Activated CD4-positive, alpha-beta T cell treated with anti-CD3 and anti-CD28 coated beads, Interleukin-2, amount 10 ng/mL, durations not matched to agents 7 days and 5 days (primary cell): ENCODE measurements around the gene LIF. TPM values are rescaled to one million over a fixed set of nuclear protein-coding genes. Genes with fewer than 3 reads are reported as not detected.
A peak's percentile ranks its signal among the peaks of the same experiment; 100 is the strongest.

Source experiments
- CTCF ChIA-PET: fragments of 350-600 bp; sonication (Branson Sonifier 250); formaldehyde crosslinking; loops from one replicate; lab custom pipeline; 2021; ENCODE audit warnings: antibody characterized with exemption; lab: Charles Lee
- POLR2A ChIA-PET: fragments of 350-600 bp; sonication (Branson Sonifier 250); formaldehyde crosslinking; loops from one replicate; lab custom pipeline; 2021; ENCODE audit warnings: antibody characterized with exemption; lab: Charles Lee
- DNase-seq: peaks from one replicate; pipeline ENCODE4 v3.0.0-alpha.2; 2020
- H3K27ac Mint-ChIP-seq: one replicate; pipeline ENCODE4 v1.8.0; 2021; ENCODE audit warnings: mild to moderate bottlenecking, moderate library complexity, mixed read lengths
- H3K27me3 Mint-ChIP-seq: one replicate; pipeline ENCODE4 v1.8.0; 2021; ENCODE audit warnings: mixed read lengths
- H3K36me3 Mint-ChIP-seq: one replicate; pipeline ENCODE4 v1.8.0; 2021; ENCODE audit warnings: low read depth, mixed read lengths
- H3K4me1 Mint-ChIP-seq: one replicate; pipeline ENCODE4 v1.8.0; 2021; ENCODE audit warnings: mixed read lengths
- H3K4me3 Mint-ChIP-seq: one replicate; pipeline ENCODE4 v1.8.0; 2021; ENCODE audit warnings: mild to moderate bottlenecking, moderate library complexity, mixed read lengths
- H3K9me3 Mint-ChIP-seq: one replicate; pipeline ENCODE4 v1.8.0; 2021; ENCODE audit warnings: mixed read lengths
- total RNA-seq, 2 experiments: library from RNA; stranded (reverse); gene quantifications; one replicate each; pipeline ENCODE4 v1.2.3, GENCODE V29; 2021

The LIF gene
- total RNA-seq, 2 experiments from 2014 or later = 102 to 103 TPM

DNA sequence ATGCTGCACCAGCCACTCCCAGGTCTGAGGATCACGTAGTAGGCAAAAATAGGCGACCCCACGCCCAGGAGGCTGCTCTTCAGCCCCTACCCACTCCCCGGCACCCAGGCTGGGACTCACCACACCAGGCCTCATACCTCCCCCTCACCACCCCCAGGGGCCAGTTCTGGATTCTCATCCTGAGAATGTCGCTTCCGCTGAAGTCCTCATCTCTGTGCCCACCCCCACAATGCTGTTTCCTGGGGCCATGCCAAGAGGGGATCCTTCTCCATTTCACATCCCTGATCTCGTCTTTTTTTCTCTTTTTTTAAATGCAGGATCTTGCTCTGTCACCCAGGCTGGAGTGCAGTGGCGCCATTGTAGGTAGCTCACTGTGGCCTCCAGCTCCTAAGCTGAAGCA, 21.8 kb upstream of the LIF start:
- H3K4me1 Mint-ChIP-seq = peaks cover 52% of the 10 kb centered on the region
- ChIA-PET POLR2A (no interaction called here), CTCF (interaction anchor here (0.9 to 2.4 kb wide), 7 partner anchors 12 to 134 kb away, joined by 4 to 13 read pairs (median 5); partner anchors contain the start of gene RNF215)
- H3K4me3 Mint-ChIP-seq = peak overlapping the region; percentile 99
- H3K27me3 Mint-ChIP-seq = no peaks in the 10 kb centered on the region
- H3K27ac Mint-ChIP-seq = peak overlapping the region; percentile 94
- H3K36me3 Mint-ChIP-seq = peaks cover 70% of the 10 kb centered on the region
- DNase-seq = no peak
- H3K9me3 Mint-ChIP-seq = no peaks in the 10 kb centered on the region

DNA sequence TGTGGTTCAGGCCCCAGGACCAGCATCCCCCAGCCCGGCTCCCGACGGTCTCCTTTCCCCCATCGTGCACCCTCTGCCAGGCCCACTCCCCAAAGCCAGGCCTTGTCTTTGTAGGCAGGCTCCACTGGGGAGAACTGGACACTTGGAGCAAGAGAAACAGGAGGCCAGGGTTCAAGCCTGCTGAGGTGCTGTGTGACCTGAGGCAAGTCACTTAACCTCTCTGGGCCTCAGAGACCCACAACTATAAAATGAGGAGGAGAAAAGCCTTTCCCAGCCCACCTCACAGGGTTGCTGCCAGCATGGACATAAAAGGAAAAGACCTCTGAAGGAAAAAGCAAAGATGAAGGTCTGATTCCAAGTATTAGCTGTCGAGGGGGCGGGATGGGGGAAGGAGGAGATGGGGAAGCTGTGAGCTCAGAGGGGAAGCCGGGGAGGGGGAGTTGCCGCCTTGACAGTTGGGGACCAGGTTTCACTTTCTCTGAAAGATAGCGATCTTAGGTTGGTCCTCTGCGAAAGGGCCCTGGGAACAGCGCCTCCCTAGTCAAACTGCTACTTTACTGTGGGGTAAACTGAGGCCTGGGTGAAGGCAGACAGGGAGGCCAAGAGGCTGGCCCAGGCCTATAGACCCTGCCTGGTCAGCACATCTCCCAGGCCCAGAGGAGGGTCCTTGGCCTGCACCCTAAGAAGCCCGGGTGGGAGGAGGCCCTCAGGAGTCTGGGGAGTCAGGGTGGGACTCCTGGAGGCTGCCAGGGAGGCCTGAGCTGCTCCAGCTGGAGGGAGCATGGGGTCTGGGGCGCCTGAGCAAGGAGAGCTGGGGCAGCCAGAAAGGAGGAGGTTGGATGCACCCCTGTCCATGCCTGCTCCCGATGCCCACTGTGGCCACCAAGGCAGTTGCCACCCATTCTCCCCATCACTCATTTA, 21.1 kb upstream of the LIF start:
- POLR2A ChIA-PET = interaction anchor here (0.7 to 0.9 kb wide), 2 partner anchors 12 to 59 kb away, joined by 3 read pairs; partner anchors contain the start of gene TBC1D10A
- DNase-seq = peak; percentile 82
- no peaks in the 10 kb centered on the region for H3K27me3 Mint-ChIP-seq
- H3K36me3 Mint-ChIP-seq = peaks cover 70% of the 10 kb centered on the region
- H3K9me3 Mint-ChIP-seq = no peaks in the 10 kb centered on the region
- H3K4me3 Mint-ChIP-seq = peak overlapping the region; percentile 99
- H3K4me1 Mint-ChIP-seq = peaks cover 52% of the 10 kb centered on the region
- peak overlapping the region; percentile 94 for H3K27ac Mint-ChIP-seq
- CTCF ChIA-PET = interaction anchor here (0.8 to 2.4 kb wide), 8 partner anchors 12 to 133 kb away, joined by 3 to 13 read pairs (median 4); partner anchors contain the start of gene RNF215

DNA sequence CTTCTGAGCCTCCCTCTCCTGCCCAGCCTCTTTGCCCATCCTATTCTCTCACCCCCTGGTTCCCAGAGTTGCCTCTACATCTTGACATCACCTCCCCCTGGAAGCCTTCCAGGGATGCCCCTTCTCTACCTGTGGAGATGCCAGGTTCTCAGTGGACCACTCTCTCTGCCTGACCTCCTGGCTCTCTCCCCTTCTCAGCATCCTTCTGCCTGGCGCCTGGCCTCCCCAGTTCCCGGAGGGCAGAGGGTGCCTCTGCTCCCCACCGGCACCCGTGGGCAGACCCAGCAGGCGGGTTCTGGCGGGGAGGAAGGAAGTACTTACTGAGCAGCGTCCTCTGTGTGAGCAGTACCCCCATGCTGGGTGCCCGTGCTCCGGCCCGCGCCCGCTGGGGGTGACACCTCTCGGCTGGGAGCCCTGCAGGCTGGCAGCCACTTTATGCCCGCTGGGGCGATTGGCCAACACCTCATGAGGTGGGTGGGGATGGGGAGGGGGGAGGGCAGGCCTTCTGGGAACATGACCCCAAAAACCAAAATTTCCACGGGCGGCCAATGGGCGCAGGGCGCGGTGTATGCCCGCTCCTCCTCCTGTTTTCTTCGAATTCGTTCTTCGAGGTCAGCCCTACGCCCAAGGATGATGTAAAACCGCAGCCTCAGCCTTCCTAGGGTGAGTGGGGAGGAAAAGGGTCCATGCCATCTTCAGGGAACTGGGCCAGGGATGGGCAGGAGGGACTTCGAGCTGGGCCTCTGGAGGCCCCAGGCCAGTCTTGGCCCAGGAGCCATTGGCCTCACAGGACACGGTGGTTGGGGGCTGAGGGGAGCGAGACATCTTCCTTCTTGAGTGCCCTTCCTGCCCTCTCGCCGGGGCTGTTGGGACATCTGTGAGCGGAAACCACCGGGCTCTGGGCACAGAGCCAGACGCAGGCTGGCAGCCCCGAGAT, 20.2 kb upstream of the LIF start, which contains the start of gene OSM:
Gene OSM, minus strand, starts transcription at position 407 of the 937 bp plus-strand sequence. Its CDS starts 52 bp downstream, at position 355.
- H3K4me1 Mint-ChIP-seq = peaks cover 58% of the 10 kb centered on the region
- peak within 1 kb of the TSS; percentile 99 for H3K4me3 Mint-ChIP-seq
- H3K27ac Mint-ChIP-seq = peak within 1 kb of the TSS; percentile 94
- CTCF ChIA-PET = interaction anchor here (0.7 to 2.4 kb wide), 6 partner anchors 11 to 121 kb away, joined by 3 to 13 read pairs (median 6); partner anchors contain the start of gene RNF215
- H3K27me3 Mint-ChIP-seq = no peaks in the 10 kb centered on the region
- peaks cover 74% of the 10 kb centered on the region for H3K36me3 Mint-ChIP-seq
- peak; percentile 81 for DNase-seq
- POLR2A ChIA-PET = interaction anchor here (0.9 to 1.0 kb wide), 2 partner anchors 17 to 60 kb away, joined by 3 read pairs; partner anchors contain the start of gene TBC1D10A
- H3K9me3 Mint-ChIP-seq = no peaks in the 10 kb centered on the region

- H3K4me1 Mint-ChIP-seq = peaks cover 60% of the 10 kb centered on the region
- CTCF ChIA-PET = interaction anchor here (0.7 kb wide), 1 partner anchor 22 kb away, joined by 3 read pairs; no protein-coding TSS in a partner anchor
- DNase-seq = peak; percentile 87
- no peaks in the 10 kb centered on the region for H3K9me3 Mint-ChIP-seq
- H3K36me3 Mint-ChIP-seq = peaks cover 67% of the 10 kb centered on the region
- POLR2A ChIA-PET = interaction anchor here (1.0 kb wide), 1 partner anchor 17 kb away, joined by 3 read pairs; no protein-coding TSS in a partner anchor
- peak overlapping the region; percentile 99 for H3K4me3 Mint-ChIP-seq
- no peaks in the 10 kb centered on the region for H3K27me3 Mint-ChIP-seq
- peak overlapping the region; percentile 94 for H3K27ac Mint-ChIP-seq
Observed at GRCh38 chr22:30265823-30266444, 19.4 kb upstream of the LIF start.

GRCh38 chr22:30265131-30265720, 18.7 kb upstream of the LIF start:
- CTCF ChIA-PET = interaction anchor here (1.0 to 2.8 kb wide), 4 partner anchors 23 to 161 kb away, joined by 3 to 31 read pairs (median 4); partner anchors contain the start of genes CASTOR1, MTFP1 and RNF215
- Mint-ChIP-seq H3K4me1 (peaks cover 61% of the 10 kb centered on the region), H3K27ac (peak overlapping the region; percentile 94), H3K36me3 (peaks cover 61% of the 10 kb centered on the region), H3K27me3 (no peaks in the 10 kb centered on the region), H3K9me3 (no peaks in the 10 kb centered on the region), H3K4me3 (peak overlapping the region; percentile 99)
- peak; percentile 7 for DNase-seq
- POLR2A ChIA-PET = interaction anchor here (0.6 kb wide), 1 partner anchor 73 kb away, joined by 4 read pairs; no protein-coding TSS in a partner anchor

DNA sequence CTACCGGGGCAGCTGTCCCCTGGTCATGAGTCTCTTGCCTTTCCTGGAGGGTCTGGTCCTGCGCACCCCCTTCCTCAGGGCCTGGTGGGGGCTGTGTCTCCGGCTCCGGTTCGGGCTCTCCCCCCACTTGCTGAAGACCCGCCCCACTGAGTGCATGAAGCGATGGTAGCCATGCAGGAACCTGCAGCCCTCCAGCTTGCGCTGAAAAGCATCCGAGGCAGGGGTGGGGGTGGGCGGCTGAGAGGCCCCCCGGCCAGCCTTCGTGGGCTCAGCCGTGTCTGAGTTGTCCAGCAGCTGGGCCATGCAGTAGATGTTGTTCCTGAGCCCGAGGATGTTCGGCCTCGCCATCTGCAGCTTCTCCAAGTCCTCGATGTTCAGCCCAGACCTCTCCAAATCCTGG, 17.3 kb upstream of the LIF start:
- Mint-ChIP-seq H3K4me3 (peak overlapping the region; percentile 99), H3K4me1 (peaks cover 62% of the 10 kb centered on the region), H3K27ac (peak overlapping the region; percentile 22), H3K27me3 (no peaks in the 10 kb centered on the region), H3K36me3 (peaks cover 49% of the 10 kb centered on the region), H3K9me3 (no peaks in the 10 kb centered on the region)
- ChIA-PET CTCF (interaction anchor here (0.6 to 2.8 kb wide), 19 partner anchors 9 to 172 kb away, joined by 3 to 31 read pairs (median 4); partner anchors contain the start of genes CASTOR1, RNF215 and TBC1D10A), POLR2A (no interaction called here)
- DNase-seq = no peak

DNA sequence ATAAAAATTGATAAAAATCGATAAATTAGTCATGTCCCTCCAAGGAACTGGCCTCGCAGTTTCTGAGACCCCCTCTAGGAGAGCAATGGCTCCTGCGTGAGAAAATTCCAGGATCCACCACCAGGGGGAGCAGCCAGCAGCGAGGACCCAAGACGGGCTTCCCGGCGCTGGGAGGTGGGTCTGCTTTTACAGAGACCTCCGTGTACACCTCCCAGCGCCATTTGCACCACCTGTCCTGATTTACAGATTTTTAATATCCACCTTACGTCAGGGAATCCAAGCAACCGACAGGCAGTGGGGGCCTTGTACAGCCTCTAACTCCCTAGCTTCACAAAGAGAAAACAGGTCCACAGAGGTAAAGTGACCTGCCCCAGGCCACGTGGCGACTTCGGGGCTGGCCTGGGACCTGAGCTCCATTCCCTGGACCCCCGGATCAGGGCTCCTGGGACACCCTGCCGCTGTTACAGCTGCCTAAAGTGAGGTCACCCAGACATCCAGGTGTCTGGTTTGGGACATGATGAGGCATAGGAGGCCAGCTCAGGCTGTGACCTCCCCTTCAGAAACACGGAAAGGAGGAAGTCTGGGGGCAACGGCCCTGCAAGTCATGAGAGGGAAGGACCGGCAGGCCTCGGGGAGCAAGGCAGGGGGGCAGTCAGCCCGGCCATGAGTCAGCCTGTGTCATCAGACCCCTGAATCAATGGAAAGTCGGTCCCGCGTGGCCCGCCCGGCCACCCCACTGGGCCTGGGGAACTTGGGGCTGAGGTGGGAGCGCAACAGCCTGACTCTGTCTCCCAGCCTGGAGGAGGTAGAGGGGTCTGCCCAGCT, 16.6 kb upstream of the LIF start:
- Mint-ChIP-seq H3K4me1 (peaks cover 62% of the 10 kb centered on the region), H3K4me3 (peak overlapping the region; percentile 99), H3K27me3 (no peaks in the 10 kb centered on the region), H3K27ac (peak overlapping the region; percentile 79), H3K36me3 (peaks cover 42% of the 10 kb centered on the region), H3K9me3 (no peaks in the 10 kb centered on the region)
- ChIA-PET POLR2A (interaction anchor here (0.6 to 0.9 kb wide), 2 partner anchors 124 to 164 kb away, joined by 3 read pairs; no protein-coding TSS in a partner anchor), CTCF (interaction anchor here (0.6 to 2.8 kb wide), 18 partner anchors 8 to 171 kb away, joined by 3 to 31 read pairs (median 4); partner anchors contain the start of genes CASTOR1 and TBC1D10A)
- peak; percentile 81 for DNase-seq

DNA sequence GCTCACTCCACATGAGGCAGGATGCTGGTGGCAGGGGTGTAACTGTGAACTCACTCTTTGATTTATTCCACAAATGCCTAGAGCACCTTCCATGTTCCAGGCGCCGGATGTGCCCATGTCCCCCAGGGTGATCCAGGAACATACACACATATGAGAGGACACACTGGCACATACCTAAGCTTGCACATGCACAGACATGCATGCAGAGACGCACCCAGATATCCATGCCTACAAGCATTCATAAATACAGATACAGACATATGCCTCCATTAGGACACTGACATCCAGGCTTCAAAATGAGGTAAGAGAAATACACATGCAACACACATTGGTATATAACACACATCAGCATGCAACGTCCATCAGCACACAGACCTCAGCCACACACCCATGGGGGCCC, 15.6 kb upstream of the LIF start:
- H3K9me3 Mint-ChIP-seq = no peaks in the 10 kb centered on the region
- ChIA-PET CTCF (interaction anchor here (1.4 to 1.7 kb wide), 2 partner anchors 26 to 126 kb away, joined by 5 to 6 read pairs; partner anchors contain the start of gene RNF215), POLR2A (no interaction called here)
- H3K36me3 Mint-ChIP-seq = peaks cover 42% of the 10 kb centered on the region
- peak overlapping the region; percentile 99 for H3K4me3 Mint-ChIP-seq
- no peaks in the 10 kb centered on the region for H3K27me3 Mint-ChIP-seq
- no peak for DNase-seq
- peaks cover 63% of the 10 kb centered on the region for H3K4me1 Mint-ChIP-seq
- H3K27ac Mint-ChIP-seq = peak overlapping the region; percentile 85

GRCh38 chr22:30261134-30261533, 14.6 kb upstream of the LIF start:
- Mint-ChIP-seq H3K27ac (peak overlapping the region; percentile 50), H3K4me3 (no peak overlapping the region), H3K9me3 (no peaks in the 10 kb centered on the region), H3K27me3 (no peaks in the 10 kb centered on the region), H3K4me1 (peaks cover 68% of the 10 kb centered on the region), H3K36me3 (peaks cover 38% of the 10 kb centered on the region)
- CTCF ChIA-PET = interaction anchor here (1.1 to 1.7 kb wide), 5 partner anchors 10 to 127 kb away, joined by 3 to 6 read pairs (median 3); partner anchors contain the start of genes RNF215 and SF3A1
- no peak for DNase-seq
- POLR2A ChIA-PET = no interaction called here

DNA sequence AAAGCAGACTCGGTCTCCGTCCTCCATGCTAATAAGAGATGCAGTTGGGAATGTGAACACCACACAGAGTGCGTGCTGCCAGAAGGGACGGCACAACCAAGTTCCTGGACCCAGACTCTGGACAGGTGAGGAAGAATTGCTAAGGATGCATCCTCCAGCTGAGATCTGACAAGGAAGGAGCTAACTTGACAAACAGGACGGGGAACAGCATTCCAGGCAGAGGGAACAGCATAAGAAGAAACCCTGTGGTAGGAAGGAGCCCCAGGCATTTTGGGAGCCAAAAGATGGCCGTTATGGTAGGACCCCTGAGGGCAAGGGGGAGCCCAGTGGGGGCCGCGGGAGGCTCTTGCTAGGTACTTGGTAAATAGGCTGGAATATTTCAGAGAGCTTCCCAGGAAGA, 14.1 kb upstream of the LIF start:
- ChIA-PET CTCF (interaction anchor here (0.6 to 1.7 kb wide), 5 partner anchors 9 to 1436 kb away, joined by 3 to 6 read pairs (median 3); partner anchors contain the start of gene SF3A1), POLR2A (no interaction called here)
- Mint-ChIP-seq H3K27ac (peak overlapping the region; percentile 52), H3K4me1 (peaks cover 70% of the 10 kb centered on the region), H3K9me3 (no peaks in the 10 kb centered on the region), H3K4me3 (no peak overlapping the region), H3K27me3 (no peaks in the 10 kb centered on the region), H3K36me3 (peaks cover 33% of the 10 kb centered on the region)
- no peak for DNase-seq
